Endodermal cell (in vitro differentiated cells): ENCODE data around the gene HSPBP1. TPM values are rescaled to one million over a fixed set of nuclear protein-coding genes. Genes with fewer than 3 reads are reported as not detected.

Source experiments
- DNase-seq: peaks from one replicate; pipeline ENCODE4 v3.0.0-alpha.2; 2017
- H3K27ac ChIP-seq: 2 replicates; pipeline ENCODE4 v1.5.1; 2013; ENCODE audit warnings: mild to moderate bottlenecking, low read depth, low read length, moderate library complexity
- H3K27me3 ChIP-seq: 2 replicates; pipeline ENCODE4 v1.6.1; 2013; ENCODE audit warnings: mild to moderate bottlenecking, low read length, moderate library complexity; ENCODE audit not compliant: insufficient read depth, control insufficient read depth, poor library complexity, severe bottlenecking
- H3K36me3 ChIP-seq: 2 replicates; pipeline ENCODE4 v1.7.0; 2013; ENCODE audit warnings: mild to moderate bottlenecking, low read length, moderate library complexity; ENCODE audit not compliant: control insufficient read depth, insufficient read depth
- H3K4me1 ChIP-seq: one replicate; pipeline ENCODE4 v1.7.0; 2013; ENCODE audit warnings: low read length; ENCODE audit not compliant: control insufficient read depth, insufficient read depth
- H3K4me3 ChIP-seq: 2 replicates; pipeline ENCODE4 v1.5.1; 2013; ENCODE audit warnings: mild to moderate bottlenecking, low read length, moderate library complexity
- H3K9ac ChIP-seq: 2 replicates; pipeline ENCODE4 v1.6.1; 2013; ENCODE audit warnings: mild to moderate bottlenecking, low read length, moderate library complexity; ENCODE audit not compliant: poor library complexity, severe bottlenecking; ENCODE audit errors: extremely low read depth
- H3K9me3 ChIP-seq: 2 replicates; pipeline ENCODE4 v1.6.1; 2013; ENCODE audit warnings: mild to moderate bottlenecking, low read length, moderate library complexity; ENCODE audit not compliant: control insufficient read depth
- H3K27ac Mint-ChIP-seq: 2 replicates; pipeline ENCODE4 v1.8.0; 2020; ENCODE audit warnings: mixed read lengths
- H3K27me3 Mint-ChIP-seq: 2 replicates; pipeline ENCODE4 v1.8.0; 2021; ENCODE audit warnings: mild to moderate bottlenecking, mixed read lengths; ENCODE audit not compliant: insufficient read depth
- H3K36me3 Mint-ChIP-seq: 2 replicates; pipeline ENCODE4 v1.8.0; 2020; ENCODE audit warnings: low read depth, mixed read lengths
- H3K4me1 Mint-ChIP-seq: 2 replicates; pipeline ENCODE4 v1.8.0; 2020; ENCODE audit warnings: mixed read lengths
- H3K4me3 Mint-ChIP-seq: 2 replicates; pipeline ENCODE4 v1.8.0; 2020; ENCODE audit warnings: mild to moderate bottlenecking, moderate library complexity, mixed read lengths
- H3K9me3 Mint-ChIP-seq: 2 replicates; pipeline ENCODE4 v1.8.0; 2020; ENCODE audit warnings: mild to moderate bottlenecking, mixed read lengths
- CTCF ChIP-seq: fragments of 200-600 bp; sonication (generic); conservative IDR thresholded peaks from 2 replicates; pipeline ENCODE4 v1.5.0; 2021; ENCODE audit warnings: antibody characterized with exemption, mild to moderate bottlenecking
- WGBS, 2 experiments: methylation state at CpG; one replicate each; pipeline versions ENCODE4 v1.1.5 to v1.1.7; 2013; ENCODE audit warnings: missing lambda C conversion rate in 2 of 2, mixed read lengths in 1 of 2; ENCODE audit not compliant: insufficient coverage in 1 of 2, insufficient read length in 1 of 2; 5-methylcytosine and 5-hydroxymethylcytosine counted together
- total RNA-seq, 2 donors: library from RNA; stranded (reverse); fragmentation: NEBNext Ultra II Directional in 1 of 2; extraction: Animal tissue kit (Norgen Biotek cat#: 25700) in 1 of 2; gene quantifications; 2 replicates in 1 of 2; 3 replicates in 1 of 2; pipeline ENCODE4 v1.2.1, GENCODE V29; 2021

HSPBP1 gene
- total RNA-seq, 2 donors from 2014 or later = 43.7 to 48.5 TPM

GRCh38 chr19:55301459-55302317 is 21.8 kb upstream of the HSPBP1 start:
- Mint-ChIP-seq H3K4me3 (peak overlapping the region; percentile 37), H3K4me1 (peaks cover 6% of the 10 kb centered on the region), H3K36me3 (peaks cover 60% of the 10 kb centered on the region), H3K27ac (peak overlapping the region; percentile 70), H3K9me3 (no peaks in the 10 kb centered on the region), H3K27me3 (no peaks in the 10 kb centered on the region)
- Histone ChIP-seq H3K27me3 (no peaks in the 10 kb centered on the region), H3K9me3 (no peaks in the 10 kb centered on the region), H3K4me3 (no peak overlapping the region), H3K9ac (no peak overlapping the region), H3K27ac (no peak overlapping the region), H3K36me3 (peaks cover 66% of the 10 kb centered on the region), H3K4me1 (no peaks in the 10 kb centered on the region)
- peak; percentile 96 for DNase-seq
- WGBS, 2 experiments = 27 to 32% methylated on average over 27 to 42 of the region's 42 CpGs
- TF ChIP-seq CTCF = peak; percentile 99

GRCh38 chr19:55300886-55301458 is 21.1 kb upstream of the HSPBP1 start:
- H3K9ac ChIP-seq = no peak overlapping the region
- no peak overlapping the region for H3K4me3 Mint-ChIP-seq
- peaks cover 63% of the 10 kb centered on the region for H3K36me3 ChIP-seq
- H3K27ac ChIP-seq = peak overlapping the region; percentile 48
- H3K9me3 ChIP-seq = no peaks in the 10 kb centered on the region
- H3K27me3 Mint-ChIP-seq = no peaks in the 10 kb centered on the region
- peaks cover 57% of the 10 kb centered on the region for H3K36me3 Mint-ChIP-seq
- no peaks in the 10 kb centered on the region for H3K4me1 ChIP-seq
- H3K27me3 ChIP-seq = no peaks in the 10 kb centered on the region
- no peaks in the 10 kb centered on the region for H3K9me3 Mint-ChIP-seq
- peaks cover 6% of the 10 kb centered on the region for H3K4me1 Mint-ChIP-seq
- no peak overlapping the region for H3K4me3 ChIP-seq
- TF ChIP-seq CTCF = no peak
- no peak overlapping the region for H3K27ac Mint-ChIP-seq
- 85 to 88% methylated on average over 12 to 15 of the region's 15 CpGs for WGBS, 2 experiments
- DNase-seq = peak; percentile 59

- peaks cover 6% of the 10 kb centered on the region for H3K4me1 Mint-ChIP-seq
- H3K4me3 Mint-ChIP-seq = no peak overlapping the region
- Histone ChIP-seq H3K27ac (no peak overlapping the region), H3K27me3 (no peaks in the 10 kb centered on the region), H3K4me1 (no peaks in the 10 kb centered on the region), H3K9me3 (no peaks in the 10 kb centered on the region), H3K9ac (no peak overlapping the region), H3K4me3 (no peak overlapping the region), H3K36me3 (peaks cover 59% of the 10 kb centered on the region)
- 90 to 97% methylated on average over 9 to 10 of the region's 10 CpGs for WGBS, 2 experiments
- H3K27ac Mint-ChIP-seq = no peak overlapping the region
- H3K9me3 Mint-ChIP-seq = no peaks in the 10 kb centered on the region
- no peak for DNase-seq
- TF ChIP-seq CTCF = no peak
- H3K27me3 Mint-ChIP-seq = no peaks in the 10 kb centered on the region
- H3K36me3 Mint-ChIP-seq = peaks cover 55% of the 10 kb centered on the region
Measured at GRCh38 chr19:55299991-55300390, 20.1 kb upstream of the HSPBP1 start.
